Activated CD8-positive, alpha-beta memory T cell treated with anti-CD3 and anti-CD28 coated beads, Interleukin-2, amount 50 U/mL, for 24 hours (primary cell): ENCODE data around the gene N4BP2L1.

ENCODE experiments used
- DNase-seq: peaks from one replicate; pipeline ENCODE4 v3.0.0-alpha.2; 2020; ENCODE audit errors: extremely low read depth

The N4BP2L1 gene

DNA sequence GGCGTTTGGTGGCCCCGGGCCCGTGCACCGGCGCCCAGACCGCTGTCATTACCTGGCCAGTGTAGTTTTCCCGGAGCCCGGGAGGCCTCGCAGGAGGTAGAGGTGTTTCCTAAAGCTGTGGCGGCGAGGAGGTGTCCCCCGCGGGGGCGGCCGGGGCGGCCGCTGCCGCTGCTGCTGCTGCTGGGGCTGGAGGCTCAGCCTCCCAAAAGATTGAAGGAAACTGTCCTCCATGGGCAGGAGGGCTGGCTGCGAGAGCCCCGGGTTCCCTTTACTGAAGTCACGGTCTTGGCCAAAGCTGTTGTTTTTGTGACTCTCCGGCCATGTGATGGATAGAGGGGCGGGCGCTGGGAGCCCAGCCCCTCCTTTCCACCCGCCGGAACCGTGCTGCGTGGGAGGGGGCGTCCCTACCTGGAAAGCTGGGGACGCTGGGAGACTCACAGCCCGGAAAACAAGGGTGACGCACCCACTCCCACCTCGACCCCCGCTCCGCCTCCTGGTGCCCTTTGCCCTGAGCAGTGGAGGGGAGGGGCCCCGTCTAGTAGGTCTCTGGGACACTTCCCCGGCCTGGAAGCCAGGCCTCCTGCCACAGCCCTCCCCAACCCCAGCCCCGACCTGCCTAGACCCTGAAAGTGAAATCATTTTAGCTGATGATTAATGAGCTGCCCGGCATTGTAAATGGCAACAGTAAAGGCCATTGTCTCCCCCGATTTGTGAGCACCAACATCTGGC lies at the start of gene N4BP2L1:
N4BP2L1 (minus strand) TSS at position 279 of the 729 bp plus-strand sequence; CDS start at position 231, 48 bp downstream.
- peak; percentile 63 for DNase-seq

DNA sequence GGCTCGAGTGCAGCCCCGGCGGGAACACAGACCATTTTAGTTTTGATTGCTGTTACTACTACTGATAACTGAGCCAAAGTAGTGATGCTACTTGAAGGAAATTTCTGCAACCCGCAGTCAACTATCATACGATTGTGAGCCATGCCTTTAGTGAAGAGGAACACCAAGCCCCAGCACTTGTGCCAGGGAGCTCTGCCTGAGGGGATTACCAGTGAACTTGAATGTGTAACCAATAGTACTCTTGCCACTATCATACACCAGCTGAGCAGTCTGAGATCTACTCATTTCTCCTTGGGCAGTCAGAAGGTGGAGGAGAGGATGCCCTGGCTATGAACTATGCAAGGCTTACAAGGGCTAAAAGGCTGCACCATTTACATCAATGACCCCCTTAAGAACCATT lies 49.0 kb upstream of the N4BP2L1 start:
- no peak for DNase-seq

DNA sequence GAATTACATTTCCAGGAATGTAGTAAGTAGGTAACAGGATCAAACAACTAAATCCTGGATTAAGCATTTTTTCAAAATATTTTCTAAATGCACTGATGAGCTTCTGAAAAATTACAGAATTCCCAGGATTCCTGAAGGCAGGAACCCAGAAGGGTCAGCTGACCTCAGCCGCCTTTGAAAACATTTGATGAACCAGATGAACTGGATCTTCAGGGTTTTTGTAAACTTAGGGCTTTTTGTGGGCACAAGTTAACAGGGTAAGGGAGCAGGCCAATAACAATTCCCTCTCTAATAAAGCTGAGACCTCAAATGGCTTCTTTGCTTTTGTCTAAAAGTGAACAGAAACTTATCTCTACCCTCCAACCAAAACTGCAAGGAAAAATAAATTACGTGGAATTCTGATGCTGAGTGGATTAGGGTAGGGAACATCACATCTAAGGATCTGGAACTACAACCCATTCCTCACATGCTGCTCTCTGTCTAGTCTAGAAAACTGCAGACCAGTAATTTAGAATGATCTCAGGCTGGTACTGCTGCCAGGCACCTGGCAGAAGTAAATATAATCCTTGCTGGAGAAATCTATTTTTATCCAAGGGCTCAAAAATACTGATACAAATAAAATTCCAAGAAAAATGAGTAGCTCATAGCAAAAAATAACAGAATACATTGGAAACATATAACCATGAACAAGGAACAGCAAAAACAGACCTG lies 48.2 kb upstream of the N4BP2L1 start:
- no peak for DNase-seq

DNA sequence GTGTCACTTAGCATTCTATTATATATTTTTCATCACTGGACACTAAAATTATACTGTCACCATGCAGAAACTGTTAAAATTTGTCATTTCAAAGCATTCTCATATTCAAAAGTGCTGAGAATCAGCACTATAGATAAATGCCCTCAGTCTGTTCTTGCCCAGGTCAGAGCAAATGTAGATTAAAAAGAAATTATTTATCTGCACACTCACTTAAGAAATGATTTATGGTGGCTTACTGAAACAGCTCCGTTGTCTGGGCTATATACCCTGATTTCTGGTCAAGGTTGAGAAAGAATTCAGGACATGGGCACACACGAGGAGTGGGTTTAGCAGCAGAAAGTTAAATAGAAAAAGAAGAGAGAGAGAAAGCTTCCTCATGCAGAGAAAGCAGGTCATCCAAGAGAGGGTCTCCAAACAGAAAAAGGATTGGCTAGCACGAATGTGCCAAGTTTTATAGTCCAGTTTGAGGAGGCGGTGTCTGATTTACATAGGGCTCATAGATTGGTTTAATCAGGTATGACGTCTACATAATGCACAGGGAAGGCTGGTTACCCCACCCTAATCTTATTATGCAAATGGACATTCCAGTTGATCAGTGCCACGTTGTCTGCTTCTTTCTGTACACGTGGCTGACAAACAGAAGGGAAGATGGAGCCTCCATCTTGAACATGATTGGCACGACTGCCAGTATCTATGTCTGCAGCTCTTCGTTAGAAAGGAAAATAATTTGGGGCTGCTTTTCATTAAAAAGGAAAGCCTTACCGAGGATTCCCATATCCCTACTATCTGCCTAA lies 47.3 kb upstream of the N4BP2L1 start:
- DNase-seq, result no peak

DNA sequence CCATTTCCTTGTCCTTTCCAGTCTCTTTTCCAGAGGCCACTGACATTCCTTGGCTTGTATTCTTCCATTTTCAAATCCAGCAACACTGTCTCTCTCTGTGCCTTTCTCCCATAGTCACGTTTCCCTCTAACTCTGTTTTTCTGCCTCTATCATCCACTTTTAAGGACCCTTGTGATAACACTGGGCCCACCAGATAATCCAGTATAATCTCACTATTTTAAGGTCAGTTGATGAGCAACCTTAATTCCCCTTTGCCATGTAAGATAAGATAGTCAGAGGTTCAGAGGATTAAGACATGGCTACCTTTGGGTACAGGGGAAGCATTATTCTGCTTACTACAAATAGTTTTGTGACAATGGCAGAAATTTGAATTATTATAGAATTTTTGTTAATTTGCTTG lies 45.7 kb upstream of the N4BP2L1 start:
- no peak for DNase-seq

DNA sequence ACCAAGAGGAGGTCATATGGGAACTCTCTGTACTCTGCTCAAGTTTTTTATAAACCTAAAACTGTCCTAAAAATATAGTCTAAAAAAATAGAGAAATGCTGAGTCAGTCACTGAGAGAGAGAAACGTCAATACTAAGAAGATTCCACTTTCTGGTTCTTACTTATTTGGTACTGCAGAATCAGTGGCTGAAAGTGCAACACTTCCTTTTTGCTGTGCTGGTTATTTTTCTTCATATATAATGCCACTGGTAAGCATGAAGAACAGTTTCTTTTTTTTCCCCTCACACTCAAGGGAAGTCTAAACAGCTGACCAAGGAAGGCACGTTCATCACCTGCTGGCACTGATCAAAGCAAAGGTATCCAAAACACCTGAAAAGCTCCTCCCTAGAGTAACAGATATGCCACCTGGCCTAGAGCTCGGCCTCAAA lies 44.3 kb upstream of the N4BP2L1 start:
- no peak for DNase-seq

DNA sequence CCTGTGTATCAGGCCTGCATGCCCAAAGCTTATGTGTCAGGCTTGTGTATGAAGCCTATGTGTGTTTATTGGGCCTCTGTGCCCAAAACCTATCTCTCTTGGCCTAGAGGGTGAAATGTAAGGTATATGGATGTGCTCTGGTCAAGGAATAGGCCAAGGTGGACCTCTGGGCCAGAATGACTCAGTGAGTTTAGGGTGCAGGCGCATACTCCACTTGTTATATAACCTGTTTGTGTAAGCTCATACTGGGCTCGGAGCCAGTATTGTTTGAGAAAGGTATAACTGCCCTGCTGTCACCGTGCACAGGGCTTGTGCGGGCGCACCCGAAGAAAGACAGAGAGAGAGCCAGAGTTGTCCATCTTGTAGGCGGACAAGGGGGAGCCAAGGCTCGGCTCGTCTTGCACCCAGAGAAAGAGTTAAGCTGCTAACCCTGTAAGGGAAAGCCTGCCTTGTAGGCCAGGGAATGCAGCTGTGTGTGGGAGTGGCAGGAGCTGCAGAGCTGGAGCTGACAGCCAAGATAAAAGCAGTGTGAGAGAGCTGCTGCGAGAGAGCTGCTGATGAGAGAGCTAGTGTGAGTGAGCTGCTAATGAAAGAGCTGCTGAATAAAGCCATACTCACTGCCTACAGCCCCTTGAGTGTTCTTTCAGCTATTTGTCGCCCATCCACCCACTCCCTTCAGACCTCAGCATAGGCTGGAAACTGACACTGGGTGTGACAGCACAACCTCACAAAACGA lies 43.4 kb upstream of the N4BP2L1 start:
- no peak for DNase-seq

DNA sequence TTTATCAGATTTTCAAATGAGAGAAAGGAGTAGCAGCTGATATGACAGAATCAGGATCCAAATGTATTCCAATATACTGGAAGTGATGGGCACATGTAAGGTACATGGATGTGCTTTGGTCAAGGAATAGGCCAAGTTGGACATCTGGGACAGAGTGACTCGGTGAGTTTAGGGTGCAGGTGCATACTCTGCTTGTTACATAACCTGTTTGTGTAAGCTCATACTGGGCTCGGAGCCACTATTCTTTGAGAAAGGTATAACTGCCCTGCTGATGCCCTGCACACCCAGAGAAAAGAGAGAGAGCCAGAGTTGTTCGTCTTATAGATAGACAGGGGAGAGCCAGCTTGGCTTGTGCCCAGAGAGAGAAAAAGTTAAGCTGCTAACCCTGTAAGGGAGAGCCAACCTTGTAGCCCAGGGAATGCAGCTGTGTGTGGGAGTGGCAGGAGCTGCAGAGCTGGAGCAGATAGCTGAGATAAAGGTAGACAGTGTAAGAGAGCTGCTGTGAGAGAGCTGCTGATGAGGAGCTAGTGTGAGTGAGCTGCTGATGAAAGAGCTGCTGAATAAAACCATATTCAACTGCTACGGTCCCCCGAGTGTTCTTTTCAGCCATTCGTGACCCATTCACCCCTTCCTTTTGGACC lies 40.7 kb upstream of the N4BP2L1 start:
- DNase-seq, result no peak

DNA sequence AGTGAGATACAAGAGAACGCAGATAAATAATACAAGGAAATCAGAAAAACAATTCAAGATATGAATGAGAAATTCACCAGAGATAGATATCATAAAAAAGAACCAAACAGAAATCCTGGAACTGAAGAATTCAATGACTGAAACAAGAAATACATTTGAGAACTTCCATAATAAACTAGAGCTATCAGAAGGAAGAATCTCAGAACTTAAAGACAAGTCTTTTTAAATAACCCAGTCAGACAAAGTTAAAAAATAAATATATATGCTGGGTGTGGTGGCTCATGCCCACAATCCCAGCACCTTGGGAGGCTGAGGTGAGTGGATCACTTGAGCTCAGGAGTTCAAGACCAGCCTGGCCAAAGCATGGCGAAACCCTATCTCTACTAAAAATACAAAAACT lies 28.7 kb upstream of the N4BP2L1 start:
- DNase-seq, result no peak

DNA sequence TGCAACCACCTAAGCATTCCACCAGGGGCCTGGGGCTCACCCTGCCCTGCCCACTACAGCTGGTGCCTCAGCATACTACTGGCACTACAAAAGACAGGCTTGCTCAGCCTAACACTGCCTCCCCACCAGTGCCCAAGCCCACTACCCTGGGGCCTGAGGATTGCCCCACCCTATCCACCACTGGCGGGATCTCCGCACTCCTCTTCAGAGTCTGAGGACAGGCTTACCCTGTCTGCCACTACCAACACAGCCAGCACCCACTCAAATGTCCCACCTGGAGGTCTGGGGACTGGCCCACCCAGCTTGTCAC lies 27.6 kb upstream of the N4BP2L1 start:
- DNase-seq, result no peak

DNA sequence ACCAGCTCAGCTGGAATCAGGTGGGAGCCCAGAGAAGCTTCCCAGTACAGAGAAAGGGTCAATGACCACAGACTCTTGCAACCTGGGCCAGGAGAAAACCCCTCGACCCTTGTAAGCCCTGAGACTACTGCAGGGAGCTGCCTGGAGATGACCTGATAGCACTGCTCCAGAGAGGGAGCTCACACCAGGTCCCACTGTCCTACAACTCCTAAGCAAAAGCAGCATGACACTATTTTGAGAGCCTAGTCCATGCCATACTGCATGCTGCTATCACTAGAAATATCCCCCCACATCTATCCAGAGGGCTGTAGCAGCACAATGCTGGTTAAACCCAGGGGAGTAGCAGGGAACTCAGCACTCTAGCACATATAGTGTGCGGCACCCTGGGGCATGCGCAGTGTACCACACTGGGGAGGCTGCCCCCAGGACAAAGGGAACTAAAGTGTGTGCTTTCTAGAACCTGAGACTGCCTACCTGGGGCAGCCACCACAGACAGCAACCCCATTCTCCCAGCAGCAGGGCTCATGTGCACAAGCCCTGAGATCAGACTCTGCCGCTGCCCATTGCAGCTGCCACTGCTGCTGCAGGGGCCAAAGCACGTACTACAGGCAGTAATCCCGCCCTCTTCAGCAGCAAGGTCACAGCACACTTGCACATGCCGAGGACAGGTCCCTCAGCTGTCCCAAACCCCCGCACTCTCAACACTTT lies 27.1 kb upstream of the N4BP2L1 start:
- DNase-seq, result no peak

DNA sequence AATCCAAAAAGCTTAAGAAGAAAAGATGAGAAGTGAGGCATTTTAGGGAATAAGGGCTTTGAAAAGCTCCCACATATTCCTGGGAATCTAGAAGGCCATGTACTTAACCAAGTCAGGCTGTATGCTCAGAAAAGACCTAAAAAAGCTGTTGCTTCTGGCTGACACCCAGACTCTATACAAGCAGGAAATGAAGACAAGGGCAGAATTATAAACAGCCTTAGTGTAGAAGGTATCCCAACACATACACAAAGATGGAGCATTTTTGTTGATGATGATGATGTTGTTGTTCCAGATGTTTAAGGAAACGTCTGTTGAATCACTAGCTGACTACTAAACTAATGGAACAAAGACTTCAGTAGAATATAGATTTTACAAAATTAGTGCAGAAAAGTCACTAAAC lies 26.1 kb upstream of the N4BP2L1 start:
- no peak for DNase-seq

DNA sequence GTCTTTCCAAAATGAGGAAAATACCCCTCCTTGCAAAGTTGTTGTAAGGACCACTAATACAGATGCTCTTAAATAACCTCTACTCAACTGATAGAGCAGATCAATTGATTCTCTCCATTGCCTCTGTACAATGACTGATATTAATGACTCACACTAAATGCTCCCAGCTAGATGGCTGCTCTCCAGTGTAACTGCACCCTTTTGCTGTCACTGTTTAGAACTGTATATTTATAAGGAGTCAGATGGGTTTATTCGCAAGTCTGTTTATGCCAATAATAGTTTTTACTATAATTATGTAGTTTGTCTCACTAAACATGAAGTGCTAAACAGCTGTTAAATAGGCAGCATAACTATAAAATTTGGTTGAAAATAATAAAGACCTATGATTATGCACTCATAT lies 21.0 kb upstream of the N4BP2L1 start:
- DNase-seq, result no peak

DNA sequence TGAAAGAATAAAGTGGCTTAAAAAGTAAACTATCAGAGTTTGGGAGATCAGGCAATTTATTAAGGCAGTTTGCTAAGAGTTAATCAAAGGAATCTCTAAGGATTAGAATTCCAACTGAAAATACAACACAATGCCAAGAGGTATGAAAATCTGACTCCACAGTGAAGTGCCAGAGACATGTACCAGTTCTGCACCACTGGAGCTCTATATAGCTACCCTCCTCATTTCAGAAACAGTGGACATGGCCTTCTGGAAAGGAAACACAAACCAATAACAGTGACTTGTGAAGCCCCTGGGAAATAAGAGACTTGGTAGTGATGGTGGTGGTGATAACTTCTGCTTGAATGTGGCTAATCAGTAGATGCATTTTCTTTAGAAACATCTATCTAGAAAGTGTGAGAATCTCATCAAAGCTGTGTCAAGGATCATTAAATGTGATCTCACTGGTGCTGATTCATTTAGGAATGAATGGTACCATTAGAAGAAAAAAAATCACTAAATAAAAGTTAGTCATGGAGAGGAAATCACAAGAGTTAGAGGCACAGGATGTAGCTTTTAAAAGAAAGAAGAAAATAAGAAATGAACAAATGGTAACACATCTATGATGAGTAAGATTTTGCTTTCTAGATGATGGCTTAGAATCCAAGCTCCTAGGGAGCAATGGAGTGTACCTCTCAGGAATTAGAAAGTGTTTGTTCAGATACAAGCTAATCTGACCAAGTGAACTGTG lies 20.1 kb upstream of the N4BP2L1 start:
- no peak for DNase-seq

DNA sequence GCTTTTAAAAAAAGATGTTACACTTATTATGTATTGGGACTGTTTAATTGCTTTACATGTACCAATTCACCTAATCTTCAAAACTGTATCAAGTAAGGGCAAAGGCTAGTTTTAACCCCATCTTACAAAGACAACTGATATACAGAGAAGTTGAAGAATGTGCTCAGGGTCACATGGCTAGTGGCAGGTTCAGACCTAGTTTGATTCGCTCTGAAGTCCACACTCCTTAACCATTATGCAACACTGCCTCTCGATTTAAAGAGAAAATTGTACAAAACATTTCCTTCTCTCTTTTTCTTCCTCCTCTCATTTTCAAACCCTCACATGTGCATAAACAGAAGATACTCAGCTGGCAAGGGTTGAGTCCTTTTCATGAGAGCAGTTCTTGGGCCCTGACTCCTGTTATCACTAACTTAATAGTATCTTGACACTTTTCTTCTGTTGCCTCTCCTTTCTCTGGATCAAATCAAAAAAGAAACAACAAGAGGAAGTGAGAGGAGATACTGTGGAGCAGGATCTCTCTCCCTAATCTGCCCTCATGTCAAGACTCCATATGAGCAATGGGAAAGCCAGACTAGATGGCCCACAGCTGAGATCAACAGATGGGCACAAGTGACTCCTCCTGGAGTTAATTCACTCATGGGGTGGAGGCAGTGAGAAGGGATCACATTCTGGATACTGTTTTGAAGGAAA lies 19.0 kb upstream of the N4BP2L1 start:
- no peak for DNase-seq

DNA sequence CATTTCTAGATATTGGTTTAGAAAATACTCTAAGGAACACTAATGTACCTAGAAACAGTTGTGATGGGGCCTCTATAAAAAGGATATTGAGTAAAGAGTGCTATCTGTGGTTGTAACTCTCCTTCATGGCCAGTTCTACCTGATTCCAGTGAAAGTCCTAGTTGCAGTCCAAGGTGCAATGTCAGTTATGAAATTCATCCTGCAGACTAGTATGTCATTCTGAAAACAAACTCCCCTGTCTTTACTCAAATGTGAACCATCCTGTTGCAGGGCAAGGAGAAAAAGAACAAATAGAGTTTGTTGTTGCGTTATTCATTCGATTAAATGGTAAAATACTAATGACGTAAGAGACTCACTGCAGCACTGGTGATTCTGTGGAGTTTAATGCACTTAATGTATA lies 18.3 kb upstream of the N4BP2L1 start:
- DNase-seq, result no peak

DNA sequence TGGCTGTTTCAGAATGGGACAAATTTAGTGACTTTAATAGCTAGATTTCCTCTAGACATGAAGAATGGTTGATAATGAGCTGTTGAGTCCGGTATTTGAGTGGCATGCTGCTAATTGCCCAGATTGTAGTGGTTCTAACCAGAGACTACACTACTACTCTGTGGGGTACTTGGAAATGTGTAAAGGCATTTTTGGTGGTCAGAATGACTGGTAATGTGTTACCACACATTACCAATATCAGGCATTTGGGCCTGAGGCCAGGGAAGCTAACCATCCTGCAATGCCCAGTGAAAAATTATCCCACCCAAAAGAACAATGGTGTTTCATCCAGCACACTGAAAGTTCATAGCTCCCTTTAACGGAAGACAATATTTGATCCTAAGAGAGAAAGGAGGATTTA lies 17.5 kb upstream of the N4BP2L1 start:
- no peak for DNase-seq

DNA sequence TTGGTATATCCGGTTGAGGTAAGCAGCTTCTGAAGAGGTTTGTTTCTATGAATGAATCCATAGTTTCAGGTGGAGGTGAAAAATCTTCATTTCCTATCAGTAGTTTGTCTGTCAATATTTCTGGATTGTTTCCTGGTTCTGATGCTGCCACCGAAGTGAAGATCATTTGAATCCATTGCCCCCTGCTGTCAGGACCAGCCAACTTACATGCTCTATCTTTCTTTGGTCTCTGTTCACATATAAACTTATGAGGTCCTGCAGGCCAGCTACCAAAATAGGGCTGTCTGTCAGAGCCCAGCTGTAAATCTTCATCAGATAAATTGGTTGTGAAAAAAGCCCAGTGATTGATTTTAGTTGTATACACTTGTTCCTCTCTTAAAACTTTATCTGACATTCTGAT lies 15.2 kb upstream of the N4BP2L1 start:
- DNase-seq, result no peak

DNA sequence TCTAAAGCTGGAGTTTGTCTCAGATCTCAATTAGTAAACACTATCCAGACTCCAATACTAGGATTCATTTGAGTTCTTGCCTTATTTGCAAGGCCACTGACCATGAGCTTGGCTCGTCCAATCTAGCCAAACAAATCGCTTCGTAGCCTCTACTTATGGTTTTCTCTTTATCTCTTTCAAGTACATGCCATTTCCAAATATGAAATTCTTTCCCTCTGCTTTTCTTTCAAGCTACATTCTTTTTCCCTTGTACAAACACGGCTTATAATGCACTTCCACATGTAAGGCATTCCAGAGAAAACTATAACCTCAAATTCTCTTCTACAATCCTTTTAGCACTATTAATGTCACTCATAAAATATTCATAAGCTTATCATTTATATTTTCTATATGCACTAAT lies 10.9 kb upstream of the N4BP2L1 start:
- no peak for DNase-seq

DNA sequence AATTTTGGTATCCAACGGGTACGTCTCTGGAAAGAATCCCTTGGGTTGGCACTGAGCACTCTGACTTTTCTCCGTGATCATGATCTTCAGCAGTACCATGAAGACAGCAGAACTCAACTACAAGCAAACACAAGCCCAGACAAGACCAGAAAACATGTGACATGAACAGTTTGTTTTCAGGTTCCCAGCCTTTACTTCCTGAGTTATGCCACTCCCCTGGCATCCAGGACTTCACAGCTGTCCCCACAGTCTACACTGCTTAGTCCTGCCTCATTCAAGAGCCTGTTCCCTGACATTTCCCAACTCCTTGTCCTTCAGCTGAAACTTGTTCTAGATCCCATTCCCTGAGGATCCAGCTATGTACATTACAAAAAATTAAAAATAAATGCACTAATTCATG lies 4.9 kb upstream of the N4BP2L1 start:
- no peak for DNase-seq
